ENCODE results near the gene RBM20. TPM values are rescaled to one million over a fixed set of nuclear protein-coding genes. Genes with fewer than 3 reads are reported as not detected.

Gene RBM20
- 101 TPM for total RNA-seq
- long read RNA-seq, full-length matches to known transcripts: 12 of 125 reads
- long read RNA-seq, partial matches to known transcripts: 92 of 125 reads
- long read RNA-seq, other reads (novel, unspliced or antisense): 21 of 125 reads

- DNase-seq: peak; percentile 70
- Histone ChIP-seq H3K27ac (replicated peaks) (peak within 1 kb of the TSS; percentile 90), H3K4me1 (peaks cover 28% of the 10 kb centered on the region), H3K4me3 (peak within 1 kb of the TSS; percentile 75), H3K36me3 (no peaks in the 10 kb centered on the region), H3K27me3 (ENCODE audit: low read depth) (peaks cover 67% of the 10 kb centered on the region), H3K9me3 (replicated peaks) (no peaks in the 10 kb centered on the region)
- intact Hi-C loops (cut with micrococcal nuclease): no loop called here
- TF ChIP-seq CTCF (IDR thresholded peaks at IDR 0.05; ENCODE audit: borderline replicate concordance): no peak
Measured at GRCh38 chr10:110643653-110644597, at the start of gene RBM20. TSS of gene RBM20 (plus strand) at chr10:110644336. CDS start at chr10:110644455, 119 bp downstream.

DNA sequence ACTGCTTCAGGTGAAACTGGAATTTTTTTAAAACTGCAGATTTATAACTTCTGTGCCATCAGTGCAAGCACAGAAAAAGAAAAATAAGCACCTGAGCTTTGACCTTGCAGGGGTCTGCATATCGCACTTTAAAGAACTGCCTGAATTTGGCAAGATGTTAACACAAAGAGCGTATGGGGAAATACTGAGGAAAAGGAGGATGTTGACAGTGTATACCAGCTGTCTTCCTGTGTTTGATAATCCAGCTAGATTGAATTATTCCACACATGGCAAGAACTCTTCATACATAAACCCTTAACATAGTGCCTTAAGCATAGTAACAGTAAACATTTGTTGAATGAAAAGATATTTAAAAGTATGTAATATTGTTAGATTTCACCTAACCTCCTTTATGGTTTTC, 46.7 kb upstream of the RBM20 start:
- DNase-seq: no peak
- intact Hi-C loops (cut with micrococcal nuclease): loop anchor here (10.0 kb wide), 1 partner anchor 307 kb away; no protein-coding TSS in a partner anchor
- TF ChIP-seq CTCF (IDR thresholded peaks at IDR 0.05; ENCODE audit: borderline replicate concordance): no peak
- Histone ChIP-seq H3K36me3 (peaks cover 97% of the 10 kb centered on the region), H3K9me3 (replicated peaks) (no peaks in the 10 kb centered on the region), H3K27ac (replicated peaks) (no peak overlapping the region), H3K4me3 (no peak overlapping the region), H3K27me3 (ENCODE audit: low read depth) (no peaks in the 10 kb centered on the region), H3K4me1 (no peaks in the 10 kb centered on the region)

DNA sequence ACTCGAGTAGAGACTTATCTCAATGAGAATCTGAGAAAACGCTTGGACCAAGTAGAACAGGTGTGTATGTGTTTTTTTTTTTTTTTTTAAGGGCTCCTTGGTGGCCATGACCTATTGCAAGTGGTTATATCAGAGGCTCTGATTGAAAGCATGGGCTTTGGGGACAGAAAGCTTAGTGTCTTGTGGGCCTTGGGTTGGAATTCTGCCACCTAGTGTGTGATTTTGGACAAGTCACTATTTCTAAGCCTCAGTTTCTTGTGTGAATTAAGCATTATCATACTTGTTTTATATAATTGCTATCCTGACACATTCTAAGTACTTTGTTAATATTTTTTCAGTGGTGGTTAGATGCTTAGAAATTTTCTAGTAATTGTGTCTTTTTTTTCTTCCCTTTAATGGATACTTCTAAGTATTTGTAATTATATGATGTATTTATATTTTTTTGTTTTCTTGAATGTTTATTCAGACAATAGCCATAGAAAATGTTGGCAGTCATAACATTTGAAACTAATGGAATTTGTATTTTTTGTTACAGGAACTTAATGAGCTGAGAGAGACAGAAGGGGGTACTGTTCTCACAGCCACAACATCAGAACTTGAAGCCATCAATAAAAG, 43.5 kb upstream of the RBM20 start:
- H3K36me3 ChIP-seq: peaks cover 97% of the 10 kb centered on the region
- no peaks in the 10 kb centered on the region for H3K4me1 ChIP-seq
- peak; percentile 51 for TF ChIP-seq CTCF (IDR thresholded peaks at IDR 0.05; ENCODE audit: borderline replicate concordance)
- no peak overlapping the region for H3K4me3 ChIP-seq
- no peaks in the 10 kb centered on the region for H3K9me3 ChIP-seq (replicated peaks)
- DNase-seq: no peak
- no peak overlapping the region for H3K27ac ChIP-seq (replicated peaks)
- H3K27me3 ChIP-seq (ENCODE audit: low read depth): no peaks in the 10 kb centered on the region
- intact Hi-C loops (cut with micrococcal nuclease): loop anchor here (10.0 kb wide), 1 partner anchor 284 kb away; no protein-coding TSS in a partner anchor

- Histone ChIP-seq H3K9me3 (replicated peaks) (no peaks in the 10 kb centered on the region), H3K4me1 (no peaks in the 10 kb centered on the region), H3K27me3 (ENCODE audit: low read depth) (no peaks in the 10 kb centered on the region), H3K36me3 (peaks cover 97% of the 10 kb centered on the region), H3K27ac (replicated peaks) (no peak overlapping the region), H3K4me3 (no peak overlapping the region)
- intact Hi-C loops (cut with micrococcal nuclease): loop anchor here (10.0 kb wide), 1 partner anchor 283 kb away; no protein-coding TSS in a partner anchor
- no peak for TF ChIP-seq CTCF (IDR thresholded peaks at IDR 0.05; ENCODE audit: borderline replicate concordance)
- no peak for DNase-seq
Measured at GRCh38 chr10:110601581-110601980, 42.6 kb upstream of the RBM20 start.

DNA sequence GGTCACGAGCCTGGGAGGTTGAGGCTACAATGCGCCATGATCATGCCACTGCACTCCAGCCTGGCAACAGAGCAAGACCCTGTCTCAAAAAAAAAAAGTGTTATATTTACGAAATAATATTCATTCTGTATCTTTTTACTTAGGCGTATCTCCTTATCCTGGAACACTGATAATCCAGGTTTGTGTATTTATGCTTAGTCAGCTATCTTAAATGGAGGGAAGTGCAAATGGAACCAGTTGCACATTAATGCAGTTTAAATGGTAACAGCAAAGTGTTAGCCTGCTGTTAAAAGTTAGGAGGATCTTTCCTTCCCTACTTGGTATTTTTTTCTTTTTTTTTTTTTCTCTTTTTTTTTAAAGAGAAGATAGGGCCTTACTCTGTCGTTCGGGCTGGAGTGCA, 36.0 kb upstream of the RBM20 start:
- Histone ChIP-seq H3K27ac (replicated peaks) (no peak overlapping the region), H3K27me3 (ENCODE audit: low read depth) (no peaks in the 10 kb centered on the region), H3K4me3 (no peak overlapping the region), H3K36me3 (peaks cover 41% of the 10 kb centered on the region), H3K9me3 (replicated peaks) (no peaks in the 10 kb centered on the region), H3K4me1 (peaks cover 16% of the 10 kb centered on the region)
- intact Hi-C loops (cut with micrococcal nuclease): loop anchor here (10.0 kb wide), 1 partner anchor 277 kb away; no protein-coding TSS in a partner anchor
- TF ChIP-seq CTCF (IDR thresholded peaks at IDR 0.05; ENCODE audit: borderline replicate concordance): no peak
- DNase-seq: no peak

All from left ventricle myocardium inferior (tissue), 1 donor.